GM12878 (cell line): ENCODE measurements around the gene EFHC1. TPM values are rescaled to one million over a fixed set of nuclear protein-coding genes. Genes with fewer than 3 reads are reported as not detected.

Source experiments
- ATAC-seq: fragments of 200-7000 bp; cut with Tn5 transposase; 3 replicates; pipeline ENCODE4 v1.9.1; 2020; ENCODE audit warnings: mild to moderate bottlenecking, moderate library complexity
- BruUV-seq: library from RNA; stranded (reverse); fragments of 400-500 nt; replicated peaks from 2 replicates; lab custom pipeline; 2021; lab: Mats Ljungman, UMichigan
- CTCF ChIA-PET: fragments of 300-600 bp; sonication (Branson Sonifier 250); formaldehyde crosslinking; extraction: SDS; loops from one replicate; lab custom pipeline; 2021; ENCODE audit warnings: inconsistent platforms; lab: Yijun Ruan, JAX
- POLR2A ChIA-PET: fragments of 350-600 bp; formaldehyde crosslinking; extraction: SDS; loops from one replicate; lab custom pipeline; 2021; ENCODE audit warnings: inconsistent platforms; lab: Charles Lee
- RAD21 ChIA-PET: fragments of 300-600 bp; sonication (Branson Sonifier 250); formaldehyde crosslinking; loops from one replicate; lab custom pipeline; 2023; ENCODE audit warnings: antibody characterized with exemption; ENCODE audit not compliant: unreplicated experiment; lab: Charles Lee
- SMC1A ChIA-PET: fragments of 300-600 bp; sonication (Branson Sonifier 250); formaldehyde crosslinking; loops from one replicate; lab custom pipeline; 2023; ENCODE audit not compliant: unreplicated experiment, uncharacterized antibody; lab: Charles Lee
- DNase-seq: peaks from one replicate; pipeline ENCODE4 v3.0.0-alpha.2; 2011; ENCODE audit warnings: low read depth, low spot score
- FAIRE-seq: peaks from 3 replicates; lab custom pipeline; 2011; peaks lifted over from hg19 to GRCh38; lab: Jason Lieb, UNC
- H2AFZ ChIP-seq: 2 replicates; pipeline ENCODE4 v1.6.0; 2011; ENCODE audit warnings: low read depth, low read length, control low read depth; ENCODE audit not compliant: control insufficient read depth
- H3K27ac ChIP-seq: 2 replicates; pipeline ENCODE4 v1.5.1; 2011; ENCODE audit warnings: control low read depth; ENCODE audit not compliant: control insufficient read depth, insufficient read depth
- H3K27me3 ChIP-seq, 2 experiments: replicated peaks in 1 of 2; 2 replicates each; pipeline versions ENCODE4 v1.6.0 to v1.6.1; 2011; ENCODE audit warnings: low read length in 1 of 2; ENCODE audit not compliant: control insufficient read depth in 2 of 2, insufficient read depth in 2 of 2
- H3K36me3 ChIP-seq, 2 experiments: 2 replicates each; pipeline ENCODE4 v1.5.1; 2011; ENCODE audit warnings: low read length in 1 of 2; ENCODE audit not compliant: control insufficient read depth in 2 of 2, insufficient read depth in 2 of 2
- H3K4me1 ChIP-seq: 2 replicates; pipeline ENCODE4 v1.6.1; 2011; ENCODE audit warnings: mild to moderate bottlenecking, low read length, moderate library complexity, mixed read lengths; ENCODE audit not compliant: control insufficient read depth, insufficient read depth
- H3K4me2 ChIP-seq: 2 replicates; pipeline ENCODE4 v1.6.0; 2011; ENCODE audit warnings: control low read depth; ENCODE audit not compliant: control insufficient read depth, insufficient read depth
- H3K4me3 ChIP-seq: fragments of 200-600 bp; sonication (generic); 2 replicates; pipeline ENCODE4 v1.5.1; 2016
- H3K79me2 ChIP-seq: 2 replicates; pipeline ENCODE4 v1.6.0; 2011; ENCODE audit warnings: low read length; ENCODE audit not compliant: control insufficient read depth, insufficient read depth
- H3K9ac ChIP-seq: 2 replicates; pipeline ENCODE4 v1.8.0; 2011; ENCODE audit warnings: low read length, control low read depth, mixed read lengths; ENCODE audit not compliant: control insufficient read depth, insufficient read depth
- H3K9me3 ChIP-seq: replicated peaks from 3 replicates; pipeline ENCODE4 v1.5.1; 2011; ENCODE audit warnings: mild to moderate bottlenecking, low read length; ENCODE audit not compliant: control insufficient read depth, insufficient read depth
- H4K20me1 ChIP-seq: 2 replicates; pipeline ENCODE4 v1.6.0; 2011; ENCODE audit not compliant: control insufficient read depth, insufficient read depth
- CREB1 ChIP-seq: IDR thresholded peaks from 2 replicates; pipeline ENCODE4 v1.6.1; 2012; ENCODE audit warnings: low read depth, mild to moderate bottlenecking, inconsistent platforms
- POLR2AphosphoS5 ChIP-seq: IDR thresholded peaks from 2 replicates; pipeline ENCODE4 v1.6.1; 2011; ENCODE audit warnings: mild to moderate bottlenecking, low read length, inconsistent platforms
- REST ChIP-seq: IDR thresholded peaks from 2 replicates; pipeline ENCODE4 v1.6.1; 2012; ENCODE audit warnings: mild to moderate bottlenecking, low read depth, low read length
- ZSCAN29 ChIP-seq: fragments of 450-650 bp; IDR thresholded peaks from 2 replicates; pipeline ENCODE4 v1.6.1; 2017; ENCODE audit warnings: mild to moderate bottlenecking, moderate library complexity
- WGBS: methylation state at CpG from one replicate; pipeline ENCODE4 v1.1.6; 2016; ENCODE audit warnings: low lambda C conversion rate; ENCODE audit not compliant: insufficient replicate concordance, insufficient coverage; ENCODE audit errors: missing lambda C conversion rate; 5-methylcytosine and 5-hydroxymethylcytosine counted together
- in situ Hi-C: fragments of 300-500 bp; cut with MboI; formaldehyde crosslinking; loops from 9 replicates; pipeline ENCODE4 v1.14.3; 2018; ENCODE audit warnings: mixed read lengths
- intact Hi-C: fragments of 100-400 bp; cut with micrococcal nuclease; formaldehyde crosslinking; loops from one replicate; pipeline ENCODE4 v1.14.2; 2022; ENCODE audit not compliant: unreplicated experiment
- polyA plus RNA-seq, 11 experiments: library from polyadenylated mRNA; depleted of rRNA in 4 of 11; unstranded in 6 of 11; stranded (reverse) in 5 of 11; fragments of >200 nt; fragmentation: Nextera tagmentation in 4 of 11; fragmentation: Illumina TruSeq in 1 of 11; extraction: Ambion mirVana in 4 of 11; extraction: Trizol in 1 of 11; gene quantifications; 1 replicate in 1 of 11; 2 replicates in 10 of 11; pipeline versions ENCODE4 v1.2.1 to v1.2.3, GENCODE V29; 2011 to 2016; ENCODE audit warnings: inconsistent platforms in 2 of 11, missing spikeins in 2 of 11, low read depth in 1 of 11
- total RNA-seq, 4 experiments: library from RNA; depleted of rRNA in 3 of 4; stranded (reverse); fragments of >200 nt in 3 of 4; fragmentation: Illumina TruSeq in 1 of 4; extraction: Trizol in 1 of 4; gene quantifications; 2 replicates each; pipeline versions ENCODE4 v1.2.1 to v1.2.3, GENCODE V29; 2013 to 2021

EFHC1 gene
- total and polyA plus RNA-seq, 10 of the 15 experiments (the other 5 are each of a cell fraction or from before 2014, with no cell fraction given), result 5.5 to 14.5 (median 8.8) TPM

GRCh38 chr6:52516269-52516668 lies 96.1 kb downstream of the EFHC1 start:
- ChIA-PET POLR2A (interaction anchor here (1.1 kb wide), 1 partner anchor 17 kb away, joined by 3 read pairs; no protein-coding TSS in a partner anchor), SMC1A (interaction anchor here (1.0 to 2.8 kb wide), 4 partner anchors 8 to 58 kb away, joined by 3 to 13 read pairs (median 4); no protein-coding TSS in a partner anchor), RAD21 (no interaction called here), CTCF (interaction anchor here (1.1 kb wide), 1 partner anchor 134 kb away, joined by 3 read pairs; no protein-coding TSS in a partner anchor)
- TF ChIP-seq CREB1 (no peak), POLR2AphosphoS5 (no peak), ZSCAN29 (no peak), REST (peak; percentile 53; the same call in 1 of the 2 replicates)
- ATAC-seq, result no peak
- peaks cover 13 to 14% of the 10 kb centered on the region in 2 experiments; a peak in 3 of 4 replicates for H3K36me3 ChIP-seq
- intact Hi-C loops (no loop called here), in situ Hi-C loops (no loop called here)
- H3K4me2 ChIP-seq, result no peak overlapping the region
- no TSS peak for BruUV-seq
- H3K9me3 ChIP-seq, result no peaks in the 10 kb centered on the region
- no peak for DNase-seq
- FAIRE-seq, result no peak
- H3K79me2 ChIP-seq, result no peaks in the 10 kb centered on the region
- H3K27me3 ChIP-seq, result no peaks in the 10 kb centered on the region
- H3K27ac ChIP-seq, result no peak overlapping the region
- WGBS, result 46% methylated on average over 1 of the region's 1 CpG
- H2AFZ ChIP-seq, result no peak overlapping the region
- H3K4me3 ChIP-seq, result no peak overlapping the region
- no peaks in the 10 kb centered on the region for H4K20me1 ChIP-seq
- H3K9ac ChIP-seq, result no peak overlapping the region
- H3K4me1 ChIP-seq, result peaks cover 7% of the 10 kb centered on the region
